HL-60/S4 treated with retinoic acid at 250 ng/mL for 4 days and 3 days (cell line): ENCODE measurements around the gene PRXL2C.
"Not testable (repeated sequence)": the region's sequence is repeated elsewhere in the genome, so short reads cannot be mapped to it uniquely, and the experiment has no call there.

Source experiments
- in situ Hi-C: fragments of 300-500 bp; cut with MboI; formaldehyde crosslinking; loops from 2 replicates; pipeline ENCODE4 v1.7.0; 2022; ENCODE audit warnings: low sequenced_read_pairs

PRXL2C gene

GRCh38 chr9:96614664-96615063 is 40.5 kb downstream of the PRXL2C start:
- in situ Hi-C loops = not testable (repeated sequence)

GRCh38 chr9:96612966-96613589 is 42.0 kb downstream of the PRXL2C start:
- in situ Hi-C loops = no loop called here

DNA sequence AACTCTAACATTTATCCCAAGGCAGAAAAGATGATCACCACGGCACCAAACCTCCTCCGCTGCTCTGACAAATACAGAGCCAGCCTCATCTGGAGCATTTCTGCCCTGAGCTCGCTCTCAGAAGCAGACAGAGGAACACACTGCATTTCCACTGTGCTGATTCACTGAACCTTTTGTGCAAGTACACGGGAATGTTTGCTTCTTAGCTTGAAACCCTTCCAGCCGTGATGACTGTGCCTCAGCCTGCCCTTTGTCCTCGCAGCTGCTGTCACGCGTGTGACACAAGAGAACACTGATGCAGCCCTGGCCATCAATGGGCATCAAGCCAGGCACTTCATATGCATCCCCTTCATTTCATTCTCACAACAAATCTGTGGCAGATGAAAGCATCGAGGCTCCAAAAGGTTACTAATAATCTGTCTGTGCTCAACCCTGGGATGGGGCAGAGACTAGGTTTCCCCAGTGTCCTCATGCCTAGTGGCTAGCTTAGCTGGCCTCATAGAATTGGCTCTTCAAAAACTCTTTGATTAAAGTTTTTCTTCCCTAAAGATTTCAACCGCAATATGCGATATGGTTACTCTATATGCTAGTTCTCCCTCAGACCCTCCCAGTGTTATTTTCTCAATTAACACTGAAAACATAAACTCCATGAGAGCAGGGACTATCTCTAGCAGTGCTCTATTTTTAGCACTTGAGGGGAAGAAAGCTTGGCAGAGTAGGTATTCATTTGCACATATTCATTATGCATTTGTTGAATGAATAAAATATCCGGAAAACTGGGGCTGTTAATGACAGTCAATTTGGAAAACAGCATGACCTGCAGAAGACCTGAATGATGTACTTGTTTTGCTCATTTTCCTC is 42.8 kb downstream of the PRXL2C start:
- in situ Hi-C loops = no loop called here

DNA sequence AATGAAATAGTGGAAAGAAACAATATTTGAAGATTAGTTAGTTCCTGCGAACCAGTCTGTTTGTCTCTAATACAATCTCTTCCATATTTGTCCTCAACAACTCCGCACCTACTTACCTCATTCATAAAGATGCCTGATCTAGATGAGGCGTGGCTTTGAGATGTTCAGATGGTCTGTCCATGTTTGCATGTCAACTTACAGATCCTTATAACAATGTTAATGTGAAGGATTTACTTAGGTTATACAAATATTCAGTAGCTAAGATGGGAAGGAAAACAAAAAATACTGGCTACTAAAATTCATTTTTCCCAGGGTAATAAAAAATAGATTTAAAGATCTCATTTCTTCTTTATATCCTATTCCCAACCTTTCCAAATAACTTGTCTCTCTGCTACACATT is 43.8 kb downstream of the PRXL2C start:
- in situ Hi-C loops = no loop called here

- in situ Hi-C loops = no loop called here
Observed at GRCh38 chr9:96609732-96610131, 45.4 kb downstream of the PRXL2C start.

DNA sequence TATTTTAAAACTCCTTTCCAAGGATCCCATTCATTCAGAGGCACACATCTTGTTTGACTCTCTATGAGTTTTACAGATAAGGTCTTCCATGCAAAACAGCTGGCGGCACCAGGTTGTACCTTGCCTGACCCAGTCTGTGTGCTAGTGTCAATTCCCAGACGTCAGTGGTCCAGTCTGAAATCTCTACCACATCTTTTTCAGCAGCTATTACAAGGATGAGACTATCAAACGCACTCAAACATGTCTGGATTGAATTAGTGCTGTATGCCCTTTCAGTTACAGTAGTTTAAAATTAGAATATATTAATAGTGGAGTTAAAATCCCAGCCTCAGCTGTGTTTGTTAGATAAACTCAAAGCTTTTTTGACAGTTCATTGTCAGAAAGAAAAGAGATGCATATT is 47.1 kb downstream of the PRXL2C start:
- in situ Hi-C loops = no loop called here

DNA sequence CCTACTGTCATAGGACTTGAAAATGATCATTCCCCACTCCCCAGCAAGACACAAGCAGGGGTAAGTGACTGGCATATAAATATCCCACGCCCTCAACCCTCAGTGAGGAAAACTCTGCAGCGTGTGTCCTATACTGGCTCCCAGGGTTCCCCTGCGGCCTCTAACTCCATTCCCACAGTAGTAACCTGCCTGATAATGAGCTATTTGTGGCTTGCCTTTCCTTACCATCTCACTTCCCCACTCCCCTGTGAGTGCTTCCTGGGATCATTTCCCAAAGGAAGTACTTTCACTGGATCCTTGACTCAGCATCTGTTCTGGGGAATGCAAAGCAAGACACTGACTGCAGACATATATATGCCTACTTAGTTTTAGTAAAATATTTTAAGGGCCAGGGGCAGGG is 49.8 kb downstream of the PRXL2C start:
- in situ Hi-C loops = no loop called here

- in situ Hi-C loops = no loop called here
Observed at GRCh38 chr9:96604004-96604319, 51.2 kb downstream of the PRXL2C start.

DNA sequence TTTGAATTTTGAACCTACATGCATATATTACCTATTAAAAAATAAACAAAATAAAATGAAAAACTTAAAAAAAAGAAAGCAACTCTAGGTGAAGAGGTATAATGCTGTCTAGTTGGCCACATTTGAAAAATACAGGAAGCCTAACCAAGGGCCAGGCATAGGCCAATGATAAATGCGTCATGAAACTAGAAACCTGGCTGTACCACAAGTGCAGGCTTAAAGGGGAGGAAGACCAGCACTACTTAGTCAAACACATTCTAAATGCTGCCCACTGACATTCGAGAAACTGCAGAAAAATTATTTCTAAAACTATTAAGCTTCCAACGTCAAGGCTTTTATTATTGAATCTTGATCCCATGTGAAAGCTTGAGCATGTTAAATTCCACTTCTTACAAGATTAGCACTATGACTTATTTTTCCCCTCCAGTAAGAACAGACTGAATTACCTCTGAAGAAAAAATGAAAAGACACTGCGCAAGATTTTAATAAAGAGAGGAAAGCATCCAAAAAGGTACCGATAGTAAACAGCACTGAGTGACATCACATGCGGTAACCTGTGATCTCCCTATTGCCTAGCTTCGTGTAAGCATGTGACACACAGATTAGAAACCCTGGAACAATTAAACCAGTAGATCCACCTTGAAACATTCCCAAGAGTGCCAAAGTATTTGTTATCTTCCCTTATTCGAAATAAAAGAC is 51.7 kb downstream of the PRXL2C start:
- in situ Hi-C loops = no loop called here

- in situ Hi-C loops = no loop called here
Observed at GRCh38 chr9:96599298-96599697, 55.8 kb downstream of the PRXL2C start.

DNA sequence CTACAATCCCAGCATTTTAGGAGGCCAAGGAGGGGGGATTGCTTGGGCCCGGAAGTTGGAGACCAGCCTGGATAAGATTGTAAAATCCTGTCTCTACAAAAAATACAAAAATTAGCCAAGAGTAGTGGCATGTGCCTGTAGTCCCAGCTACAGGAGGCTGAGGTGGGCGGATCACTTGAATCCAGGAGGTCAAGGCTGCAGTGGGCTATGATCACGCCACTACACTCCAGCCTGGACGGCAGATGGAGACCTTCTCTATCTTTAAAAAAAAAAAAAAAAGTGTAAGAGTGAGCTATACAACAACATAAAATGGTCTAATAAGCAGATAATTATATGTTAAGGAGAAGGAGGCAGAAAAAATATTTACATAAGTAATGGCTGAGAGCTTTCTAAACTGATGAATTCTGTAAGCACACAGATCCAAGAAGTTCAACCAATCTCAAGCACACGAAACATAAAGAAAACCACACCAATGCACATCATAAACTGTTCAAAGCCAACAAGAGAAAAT is 58.5 kb downstream of the PRXL2C start:
- in situ Hi-C loops = no loop called here
